Small intestine (tissue), 7 donors: ENCODE measurements around the gene HMOX1. TPM values are rescaled to one million over a fixed set of nuclear protein-coding genes. Genes with fewer than 3 reads are reported as not detected.

Experiments
- DNase-seq, 2 donors: peaks; one replicate each; pipeline versions ENCODE4 v3.0.0 to v3.0.0-alpha.2; 2013
- FAIRE-seq: peaks from 2 replicates; lab custom pipeline; 2012; peaks lifted over from hg19 to GRCh38; lab: Jason Lieb, UNC
- H3K27ac ChIP-seq, 3 donors: one replicate each; pipeline ENCODE4 v1.5.1; 2013; ENCODE audit warnings: low read length in 2 of 3, mild to moderate bottlenecking in 2 of 3, control low read depth in 1 of 3, inconsistent platforms in 1 of 3, low read depth in 1 of 3, moderate library complexity in 1 of 3
- H3K27me3 ChIP-seq, 3 donors: one replicate each; pipeline ENCODE4 v1.6.1; 2013; ENCODE audit warnings: low read length in 3 of 3, inconsistent platforms in 1 of 3; ENCODE audit not compliant: control insufficient read depth in 3 of 3, insufficient read depth in 3 of 3
- H3K36me3 ChIP-seq, 3 donors: one replicate each; pipeline ENCODE4 v1.6.1; 2013; ENCODE audit warnings: low read length in 3 of 3, inconsistent platforms in 1 of 3, low read depth in 1 of 3, mild to moderate bottlenecking in 1 of 3, moderate library complexity in 1 of 3; ENCODE audit not compliant: control insufficient read depth in 3 of 3, insufficient read depth in 2 of 3
- H3K4me1 ChIP-seq, 3 donors: one replicate each; pipeline ENCODE4 v1.6.1; 2013; ENCODE audit warnings: low read length in 2 of 3, inconsistent platforms in 1 of 3, low read depth in 1 of 3, mild to moderate bottlenecking in 1 of 3, moderate library complexity in 1 of 3; ENCODE audit not compliant: control insufficient read depth in 3 of 3, insufficient read depth in 2 of 3
- H3K4me3 ChIP-seq, 3 donors: one replicate each; pipeline ENCODE4 v1.5.1; 2013; ENCODE audit warnings: low read length in 3 of 3, control low read depth in 1 of 3, inconsistent platforms in 1 of 3, low read depth in 1 of 3, mild to moderate bottlenecking in 1 of 3, moderate library complexity in 1 of 3
- H3K9me3 ChIP-seq, 2 donors: one replicate each; pipeline ENCODE4 v1.6.1; 2013; ENCODE audit warnings: low read depth in 1 of 2, low read length in 1 of 2; ENCODE audit not compliant: control insufficient read depth in 2 of 2, insufficient read depth in 1 of 2
- WGBS, 3 donors: extraction: QIAGEN DNeasy Blood & Tissue Kit; methylation state at CpG; one replicate each; pipeline ENCODE4 v1.1.7; 2013; 5-methylcytosine and 5-hydroxymethylcytosine counted together
- polyA plus RNA-seq, 4 donors: library from polyadenylated mRNA; stranded (reverse) in 3 of 4; unstranded in 1 of 4; fragments of 200-250 nt in 3 of 4; fragments of 120-200 nt in 1 of 4; gene quantifications; one replicate each; pipeline versions ENCODE4 v1.2.1 to v1.2.3, GENCODE V29; 2013
- donor health status: healthy with polysubstance abuse.
- donor health status: control.
- donor health status: control.
- donor health status: Bipolar disorder and iron deficiency.
- donor health status: healthy.

The HMOX1 gene
- polyA plus RNA-seq, 4 donors: 22.3 to 119 (median 79.8) TPM

DNA sequence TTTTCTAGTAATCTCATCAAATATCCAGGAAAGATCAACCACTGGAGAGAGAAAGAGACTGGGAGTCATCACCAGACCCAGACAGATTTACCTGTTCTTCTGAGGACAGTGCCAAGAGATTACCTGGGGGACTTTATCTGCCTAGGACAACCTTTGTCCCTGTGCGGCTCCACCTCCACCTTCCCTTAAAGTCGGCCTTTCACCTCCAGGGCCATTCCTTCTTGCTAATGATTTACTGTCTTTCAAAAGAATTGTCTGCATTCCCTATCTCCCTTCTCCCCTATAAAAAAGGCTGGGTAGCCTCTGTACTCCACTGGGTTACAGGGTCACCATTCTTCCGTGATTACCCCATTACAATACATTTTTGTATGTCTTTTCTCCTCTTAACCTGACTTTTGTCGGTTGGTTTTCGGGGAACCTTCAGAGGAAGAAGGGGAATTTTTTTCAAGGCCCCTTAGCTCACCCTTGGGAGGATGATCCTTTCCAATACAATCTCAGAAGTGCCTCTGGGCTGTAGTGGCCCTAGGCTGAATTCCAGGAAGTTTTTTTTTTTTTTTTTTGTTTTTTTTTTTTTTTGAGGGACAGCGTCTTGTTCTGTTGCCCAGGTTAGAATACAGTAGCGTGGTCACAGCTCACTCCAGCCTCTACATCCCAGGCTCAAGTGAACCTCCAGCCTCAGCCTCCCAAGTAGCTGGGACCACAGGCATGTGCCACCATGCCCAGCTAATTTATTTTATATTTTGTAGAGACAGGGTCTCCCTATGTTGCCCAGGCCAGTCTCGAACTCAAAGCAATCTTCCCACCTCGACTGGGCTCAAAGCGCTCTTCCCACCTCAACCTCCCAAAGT, 1.5 kb upstream of the HMOX1 start:
- no peaks in the 10 kb centered on the region for H3K9me3 ChIP-seq
- H3K27ac ChIP-seq: peak overlapping the region; percentile 90 to 95 (median 94)
- no peak for FAIRE-seq
- WGBS, 3 donors: 26 to 52% (median 49%) methylated on average over 10 of the region's 10 CpGs
- H3K4me1 ChIP-seq: peaks cover 9 to 68% (median 11%) of the 10 kb centered on the region in 3 donors
- no peaks in the 10 kb centered on the region for H3K27me3 ChIP-seq
- H3K4me3 ChIP-seq: no peak overlapping the region
- peak; percentile 93 to 96 for DNase-seq
- H3K36me3 ChIP-seq: peaks cover 0 to 14% (median 0%) of the 10 kb centered on the region in 3 donors

DNA sequence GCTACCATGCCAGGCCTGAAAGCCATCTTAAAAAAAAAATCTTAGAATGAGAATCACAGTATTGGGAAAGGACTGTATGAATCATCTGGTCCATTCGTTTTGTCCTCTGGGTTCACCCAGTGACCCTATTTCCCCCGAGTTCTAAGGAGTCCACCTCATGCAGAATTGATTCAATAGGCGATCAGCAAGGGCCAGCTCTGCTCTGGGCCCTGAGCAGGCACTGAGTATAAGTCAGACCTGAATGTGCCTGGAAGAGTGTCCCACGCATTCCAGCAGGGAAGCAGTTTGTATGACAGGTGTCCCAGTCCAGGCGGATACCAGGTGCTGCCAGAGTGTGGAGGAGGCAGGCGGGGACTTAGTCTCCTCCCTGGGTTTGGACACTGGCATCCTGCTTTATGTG, 883 bp upstream of the HMOX1 start:
- 29 to 70% (median 47%) methylated on average over 6 of the region's 6 CpGs for WGBS, 3 donors
- H3K4me1 ChIP-seq: peaks cover 9 to 74% (median 11%) of the 10 kb centered on the region in 3 donors
- H3K9me3 ChIP-seq: no peaks in the 10 kb centered on the region
- no peak for FAIRE-seq
- DNase-seq: peak; percentile 75 to 82
- no peaks in the 10 kb centered on the region for H3K27me3 ChIP-seq
- peak overlapping the region; percentile 90 to 95 (median 94) for H3K27ac ChIP-seq
- peaks cover 0 to 21% (median 0%) of the 10 kb centered on the region in 3 donors for H3K36me3 ChIP-seq
- peak overlapping the region in 1 of 3 donors; percentile 88 for H3K4me3 ChIP-seq

DNA sequence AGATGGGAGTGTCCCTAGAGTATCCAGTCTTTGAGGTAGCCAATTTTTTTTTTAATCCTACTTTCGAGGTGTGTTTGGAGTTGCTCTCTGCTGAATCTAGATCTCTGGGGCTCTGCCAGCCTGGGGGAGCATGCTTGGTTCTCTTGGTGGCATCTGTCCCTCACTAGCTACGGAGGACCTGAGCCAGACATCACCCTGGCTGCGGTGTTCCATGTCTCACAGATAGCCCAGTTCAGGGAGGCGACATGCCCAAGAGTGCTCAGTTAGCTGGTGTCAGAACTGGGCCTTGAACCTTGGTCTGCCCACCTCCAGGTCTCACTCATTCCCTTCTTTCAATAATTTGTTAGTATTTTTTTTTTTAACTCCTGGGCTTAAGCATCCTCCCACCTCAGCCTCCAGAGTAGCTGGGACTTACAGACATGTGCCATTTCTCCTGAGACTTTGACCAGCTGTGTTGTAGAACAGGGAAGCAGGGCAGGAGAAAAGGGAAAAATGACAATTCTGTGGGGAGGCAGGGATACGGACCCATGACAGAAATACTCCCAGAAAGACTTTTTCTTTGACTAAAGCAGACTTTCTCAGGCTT, 621 bp downstream of the HMOX1 start:
- H3K27me3 ChIP-seq: no peaks in the 10 kb centered on the region
- H3K36me3 ChIP-seq: peaks cover 0 to 31% (median 3%) of the 10 kb centered on the region in 3 donors
- WGBS, 3 donors: 28 to 64% (median 40%) methylated on average over 5 of the region's 5 CpGs
- no peaks in the 10 kb centered on the region for H3K9me3 ChIP-seq
- peaks cover 8 to 65% (median 11%) of the 10 kb centered on the region in 3 donors for H3K4me1 ChIP-seq
- H3K27ac ChIP-seq: peak overlapping the region; percentile 77 to 94 (median 90)
- H3K4me3 ChIP-seq: peak overlapping the region in 2 of 3 donors; percentile 82 to 88
- FAIRE-seq (no peak), DNase-seq (peak in 1 of 2 donors; percentile 54)

DNA sequence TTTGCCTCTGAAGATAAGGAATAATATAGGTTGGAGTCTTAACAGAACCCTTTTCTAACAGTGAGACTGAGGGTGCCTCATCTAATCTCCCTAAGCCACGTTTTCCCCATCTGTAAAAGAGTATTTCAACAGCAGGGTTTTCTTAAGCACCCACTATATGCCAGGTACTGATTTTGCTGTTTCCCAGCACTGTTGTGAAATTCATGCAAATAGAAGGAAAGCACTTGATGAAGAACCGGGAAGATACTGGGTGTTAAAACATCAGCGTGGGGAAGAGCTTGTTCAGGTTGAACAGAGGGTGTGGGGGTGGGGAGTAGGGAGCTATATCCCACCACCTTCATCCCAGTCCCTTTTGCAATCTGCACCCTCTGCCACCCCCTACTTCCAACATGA, 2.8 kb downstream of the HMOX1 start:
- no peak overlapping the region for H3K27ac ChIP-seq
- WGBS, 3 donors: 77 to 82% (median 78%) methylated on average over 3 of the region's 3 CpGs
- no peaks in the 10 kb centered on the region for H3K9me3 ChIP-seq
- H3K36me3 ChIP-seq: peaks cover 0 to 49% (median 12%) of the 10 kb centered on the region in 3 donors
- DNase-seq (no peak), FAIRE-seq (no peak)
- H3K27me3 ChIP-seq: no peaks in the 10 kb centered on the region
- H3K4me1 ChIP-seq: peaks cover 0 to 45% (median 2%) of the 10 kb centered on the region in 3 donors
- H3K4me3 ChIP-seq: peak overlapping the region in 2 of 3 donors; percentile 40 to 82

DNA sequence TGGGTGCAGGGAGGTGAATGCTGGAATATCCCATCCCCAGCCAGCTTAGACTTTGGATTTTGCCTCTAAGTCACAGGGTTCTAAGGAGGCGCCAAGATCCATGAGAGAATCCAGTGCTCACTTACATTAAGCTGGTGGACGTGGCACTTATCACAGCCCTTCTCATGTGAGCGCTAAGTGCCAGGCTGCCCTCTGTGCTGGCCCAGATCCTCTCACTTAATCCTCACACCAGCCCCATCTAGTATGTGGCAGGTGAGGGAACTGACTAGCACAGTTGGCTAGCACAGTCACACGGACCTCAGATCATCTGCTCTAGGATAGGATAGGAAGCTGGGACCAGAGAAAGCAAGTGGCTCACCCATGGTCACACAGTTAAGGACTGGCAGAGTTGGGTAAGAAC, 3.6 kb downstream of the HMOX1 start:
- no peaks in the 10 kb centered on the region for H3K9me3 ChIP-seq
- WGBS, 3 donors: 32 to 61% (median 41%) methylated on average over 4 of the region's 4 CpGs
- peak overlapping the region in 1 of 3 donors; percentile 56 for H3K27ac ChIP-seq
- H3K27me3 ChIP-seq: no peaks in the 10 kb centered on the region
- H3K36me3 ChIP-seq: peaks cover 0 to 50% (median 14%) of the 10 kb centered on the region in 3 donors
- no peak for FAIRE-seq
- peak; percentile 64 to 76 for DNase-seq
- peaks cover 0 to 39% (median 2%) of the 10 kb centered on the region in 3 donors for H3K4me1 ChIP-seq
- peak overlapping the region in 2 of 3 donors; percentile 24 to 40 for H3K4me3 ChIP-seq

DNA sequence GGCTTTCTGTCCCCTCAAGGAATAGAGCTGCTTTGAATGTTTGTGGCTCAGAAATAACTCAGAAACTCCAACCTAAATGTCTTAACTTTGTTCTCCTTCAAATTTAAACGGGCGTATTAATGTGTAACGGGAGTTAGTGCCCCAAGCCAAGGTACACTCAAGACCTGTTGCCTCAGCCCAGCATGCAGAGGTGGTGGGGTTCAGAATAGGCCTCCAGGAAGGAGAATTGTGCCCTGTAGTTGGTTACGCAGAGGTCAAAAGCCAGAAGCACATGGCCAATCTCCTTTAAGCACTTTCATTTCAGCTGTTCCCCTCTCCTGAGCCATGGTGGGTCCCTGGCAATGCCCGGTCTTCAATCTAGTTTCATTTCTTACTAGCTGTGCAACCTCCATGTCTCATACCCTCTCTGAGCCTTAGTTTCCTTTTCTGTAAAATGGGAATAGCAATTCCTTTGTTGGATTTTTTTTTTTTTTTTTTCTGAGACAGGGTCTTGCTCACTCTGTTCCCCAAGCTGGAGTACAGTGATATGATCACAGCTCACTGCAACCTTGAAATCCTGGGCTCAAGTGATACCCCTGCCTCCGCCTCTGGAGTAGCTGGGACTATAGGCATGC, 4.2 kb downstream of the HMOX1 start:
- Histone ChIP-seq H3K4me3 (peak overlapping the region in 2 of 3 donors; percentile 24 to 40), H3K27ac (peak overlapping the region in 1 of 3 donors; percentile 56), H3K27me3 (no peaks in the 10 kb centered on the region), H3K4me1 (peaks cover 0 to 34% (median 2%) of the 10 kb centered on the region in 3 donors), H3K9me3 (no peaks in the 10 kb centered on the region), H3K36me3 (peaks cover 4 to 56% (median 18%) of the 10 kb centered on the region in 3 donors)
- 50 to 58% (median 51%) methylated on average over 6 of the region's 6 CpGs for WGBS, 3 donors
- FAIRE-seq (no peak), DNase-seq (peak in 1 of 2 donors; percentile 54)

DNA sequence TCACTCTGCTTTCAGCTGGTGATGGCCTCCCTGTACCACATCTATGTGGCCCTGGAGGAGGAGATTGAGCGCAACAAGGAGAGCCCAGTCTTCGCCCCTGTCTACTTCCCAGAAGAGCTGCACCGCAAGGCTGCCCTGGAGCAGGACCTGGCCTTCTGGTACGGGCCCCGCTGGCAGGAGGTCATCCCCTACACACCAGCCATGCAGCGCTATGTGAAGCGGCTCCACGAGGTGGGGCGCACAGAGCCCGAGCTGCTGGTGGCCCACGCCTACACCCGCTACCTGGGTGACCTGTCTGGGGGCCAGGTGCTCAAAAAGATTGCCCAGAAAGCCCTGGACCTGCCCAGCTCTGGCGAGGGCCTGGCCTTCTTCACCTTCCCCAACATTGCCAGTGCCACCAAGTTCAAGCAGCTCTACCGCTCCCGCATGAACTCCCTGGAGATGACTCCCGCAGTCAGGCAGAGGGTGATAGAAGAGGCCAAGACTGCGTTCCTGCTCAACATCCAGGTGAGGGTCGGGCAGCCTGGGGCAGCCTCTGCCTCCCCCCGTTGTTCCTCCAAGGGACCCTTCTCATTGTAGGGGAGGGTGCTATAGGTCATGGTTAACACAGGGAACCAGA, 5.9 kb downstream of the HMOX1 start:
- no peaks in the 10 kb centered on the region for H3K9me3 ChIP-seq
- 90 to 95% (median 93%) methylated on average over 19 of the region's 19 CpGs for WGBS, 3 donors
- H3K36me3 ChIP-seq: peaks cover 4 to 67% (median 21%) of the 10 kb centered on the region in 3 donors
- no peaks in the 10 kb centered on the region for H3K27me3 ChIP-seq
- H3K4me3 ChIP-seq: peak overlapping the region in 1 of 3 donors; percentile 7
- no peak overlapping the region for H3K27ac ChIP-seq
- FAIRE-seq (no peak), DNase-seq (no peak)
- peaks cover 0 to 23% (median 0%) of the 10 kb centered on the region in 3 donors for H3K4me1 ChIP-seq
